H1 (cell line): ENCODE data around the gene KRT27. TPM values are rescaled to one million over a fixed set of nuclear protein-coding genes. Genes with fewer than 3 reads are reported as not detected.

Experiments
- POLR2AphosphoS5 ChIP-seq: IDR thresholded peaks from 2 replicates; pipeline ENCODE4 v1.6.1; 2011; ENCODE audit warnings: low read depth, low read length
- polyA plus RNA-seq, 7 experiments: library from polyadenylated mRNA; depleted of rRNA in 3 of 7; stranded (reverse) in 5 of 7; unstranded in 2 of 7; fragments of >200 nt in 5 of 7; fragments of 200-250 nt in 2 of 7; gene quantifications; 1 replicate in 5 of 7; 2 replicates in 1 of 7; 4 replicates in 1 of 7; pipeline versions ENCODE4 v1.2.1 to v1.2.3, GENCODE V29; 2011 to 2013; ENCODE audit warnings: missing spikeins in 2 of 7, mixed read lengths in 2 of 7
- total RNA-seq: library from RNA; stranded (reverse); fragmentation: NEBNext Ultra II Directional; extraction: Animal tissue kit (Norgen Biotek cat#: 25700); gene quantifications from 2 replicates; pipeline ENCODE4 v1.2.1, GENCODE V29; 2021

KRT27 gene
- total and polyA plus RNA-seq, 2 of the 8 experiments (the other 6 are each of a cell fraction or from before 2014, with no cell fraction given), result not detected

DNA sequence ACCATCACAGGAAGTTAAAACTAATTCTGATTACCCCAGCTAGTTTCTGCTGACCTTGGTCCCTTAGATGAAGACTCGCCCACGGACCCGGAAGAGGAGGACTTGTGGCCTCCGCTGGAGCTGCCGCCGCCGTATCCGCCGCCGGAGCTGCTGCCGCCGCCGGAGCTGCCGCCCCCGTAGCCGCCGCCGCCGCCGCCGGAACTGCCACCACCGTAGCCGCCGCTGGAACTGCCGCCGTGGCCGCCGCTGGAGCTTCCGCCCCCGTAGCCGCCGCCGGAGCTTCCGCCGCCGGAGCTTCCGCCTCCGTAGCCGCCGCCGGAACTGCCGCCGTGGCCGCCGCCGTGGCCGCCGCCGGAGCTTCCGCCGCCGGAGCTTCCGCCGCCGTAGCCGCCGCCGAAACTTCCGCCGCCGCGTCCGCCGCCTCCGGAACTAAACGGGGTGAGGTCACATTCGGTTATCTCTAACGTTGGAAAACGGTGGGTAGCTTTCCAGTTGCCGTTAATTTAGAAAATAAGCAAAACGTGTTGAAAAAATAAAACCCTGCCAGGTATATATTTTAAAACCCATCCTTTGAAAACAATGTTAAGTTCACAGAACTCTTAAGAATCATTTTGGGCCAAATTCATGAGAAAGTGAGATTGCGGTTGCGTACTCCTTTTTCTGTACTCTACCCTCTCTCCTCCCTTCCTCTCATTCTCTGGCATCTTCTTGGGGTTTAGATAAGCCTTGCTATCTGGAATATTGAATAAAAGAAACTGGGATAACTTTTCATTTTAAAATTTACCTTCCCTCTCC is 36.6 kb upstream of the KRT27 start (continued):
- TF ChIP-seq POLR2AphosphoS5, result no peak
